Uterus (tissue), 4 donors: ENCODE data around the gene MINK1. TPM values are rescaled to one million over a fixed set of nuclear protein-coding genes. Genes with fewer than 3 reads are reported as not detected.

Experiments
- DNase-seq, 2 donors: peaks; one replicate each; pipeline ENCODE4 v3.0.0-alpha.2; 2019 to 2020
- H3K27ac ChIP-seq, 2 donors: fragments of 200-600 bp; sonication (generic); 1 replicate in 1 of 2; 2 replicates in 1 of 2; pipeline ENCODE4 v1.5.1; 2016 to 2018
- H3K27me3 ChIP-seq, 2 donors: fragments of 200-600 bp; sonication (generic); one replicate each; pipeline ENCODE4 v1.5.1; 2018 to 2019; ENCODE audit warnings: control low read depth in 1 of 2
- H3K36me3 ChIP-seq, 2 donors: fragments of 200-600 bp; sonication (generic); one replicate each; pipeline ENCODE4 v1.5.1; 2019; ENCODE audit warnings: control low read depth in 1 of 2
- H3K4me1 ChIP-seq, 2 donors: fragments of 200-600 bp; sonication (generic); one replicate each; pipeline ENCODE4 v1.5.1; 2018 to 2019; ENCODE audit warnings: control low read depth in 1 of 2
- H3K4me3 ChIP-seq, 2 donors: fragments of 200-600 bp; sonication (generic); 1 replicate in 1 of 2; 2 replicates in 1 of 2; pipeline ENCODE4 v1.5.1; 2018 to 2019; ENCODE audit warnings: mild to moderate bottlenecking in 1 of 2
- H3K9me3 ChIP-seq, 2 donors: fragments of 200-600 bp; sonication (generic); one replicate each; pipeline ENCODE4 v1.5.1; 2019; ENCODE audit warnings: control low read depth in 1 of 2
- POLR2A ChIP-seq, 2 donors: fragments of 450-650 bp; IDR thresholded peaks; one replicate each; pipeline ENCODE4 v1.6.1; 2016; ENCODE audit warnings: antibody characterized with exemption in 2 of 2, mild to moderate bottlenecking in 1 of 2, moderate library complexity in 1 of 2
- intact Hi-C: fragments of 100-400 bp; cut with DNase I; formaldehyde crosslinking; loops from one replicate; pipeline ENCODE4 v1.15.1; 2023; ENCODE audit warnings: low total_unique reads
- total RNA-seq, 4 donors: library from RNA; depleted of rRNA in 3 of 4; stranded (reverse); fragments of >200 nt in 3 of 4; gene quantifications; one replicate each; pipeline versions ENCODE4 v1.1.0 to v1.2.4, GENCODE V29; 2014 to 2023
- TF ChIP-seq, protein P1 (sequence below), 4 experiments: fragments of 200-600 bp in 2 of 4; fragments of 450-650 bp in 2 of 4; sonication (generic) in 2 of 4; IDR thresholded peaks; one replicate each; pipeline ENCODE4 v1.5.1; 2016 to 2019; ENCODE audit warnings: antibody characterized with exemption in 4 of 4, mild to moderate bottlenecking in 2 of 4, moderate library complexity in 1 of 4
- donor health status: DM: yes; HTN: yes; CAD: no.

Gene MINK1
- total RNA-seq, 4 donors from 2014 or later = 17.9 to 99.2 (median 27.9) TPM

DNA sequence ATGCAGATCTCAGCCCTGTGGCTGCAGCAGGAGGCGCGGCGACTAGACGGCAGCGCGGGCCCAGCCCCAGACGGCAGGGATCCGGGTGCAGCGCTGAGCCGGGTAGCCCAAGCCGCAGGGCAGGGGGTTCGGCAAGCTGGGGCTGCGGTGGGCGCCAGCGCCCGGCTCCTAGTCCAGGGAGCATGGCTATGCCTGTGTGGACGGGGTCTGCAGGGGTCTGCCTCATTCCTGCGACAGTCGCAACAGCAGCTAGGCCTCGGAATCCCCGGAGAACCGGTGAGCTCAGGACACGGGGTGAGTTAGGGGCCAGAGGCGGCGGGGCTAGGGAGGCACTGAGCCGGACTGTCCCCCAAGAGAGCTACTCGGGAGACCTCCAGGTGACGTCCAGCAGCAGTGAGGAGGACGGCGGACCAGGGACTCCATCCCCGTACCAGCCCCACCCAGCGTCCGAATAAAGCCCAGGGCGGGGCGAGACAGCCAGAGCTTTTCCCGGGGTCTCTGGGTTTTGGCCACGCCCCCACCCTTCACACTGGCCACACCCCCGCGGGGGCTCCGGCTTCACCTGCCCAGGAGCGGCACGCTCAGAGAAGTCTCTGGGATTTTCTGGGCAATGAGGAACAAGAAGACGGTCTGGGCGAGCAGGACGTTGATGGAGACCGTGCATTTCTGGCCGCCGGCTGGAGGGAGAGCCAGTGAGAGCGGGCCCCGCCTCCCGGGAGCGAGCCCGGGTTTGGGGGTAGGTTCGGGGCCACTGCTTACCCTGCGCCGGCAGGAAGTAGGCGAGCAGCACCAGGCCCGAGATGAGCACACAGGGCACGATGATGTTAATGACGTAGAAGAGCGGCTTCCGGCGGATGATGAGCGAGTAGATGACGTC, 67.3 kb downstream of the MINK1 start:
- no peaks in the 10 kb centered on the region for H3K4me1 ChIP-seq
- H3K27ac ChIP-seq = peak overlapping the region; percentile 32 to 49
- intact Hi-C loops = no loop called here
- no peaks in the 10 kb centered on the region for H3K36me3 ChIP-seq
- H3K4me3 ChIP-seq = peak overlapping the region in 1 of 2 donors; percentile 41
- no peaks in the 10 kb centered on the region for H3K9me3 ChIP-seq
- no peak for DNase-seq
- H3K27me3 ChIP-seq = peaks cover 0 to 4% of the 10 kb centered on the region in 2 donors
- TF ChIP-seq, protein P1, sequence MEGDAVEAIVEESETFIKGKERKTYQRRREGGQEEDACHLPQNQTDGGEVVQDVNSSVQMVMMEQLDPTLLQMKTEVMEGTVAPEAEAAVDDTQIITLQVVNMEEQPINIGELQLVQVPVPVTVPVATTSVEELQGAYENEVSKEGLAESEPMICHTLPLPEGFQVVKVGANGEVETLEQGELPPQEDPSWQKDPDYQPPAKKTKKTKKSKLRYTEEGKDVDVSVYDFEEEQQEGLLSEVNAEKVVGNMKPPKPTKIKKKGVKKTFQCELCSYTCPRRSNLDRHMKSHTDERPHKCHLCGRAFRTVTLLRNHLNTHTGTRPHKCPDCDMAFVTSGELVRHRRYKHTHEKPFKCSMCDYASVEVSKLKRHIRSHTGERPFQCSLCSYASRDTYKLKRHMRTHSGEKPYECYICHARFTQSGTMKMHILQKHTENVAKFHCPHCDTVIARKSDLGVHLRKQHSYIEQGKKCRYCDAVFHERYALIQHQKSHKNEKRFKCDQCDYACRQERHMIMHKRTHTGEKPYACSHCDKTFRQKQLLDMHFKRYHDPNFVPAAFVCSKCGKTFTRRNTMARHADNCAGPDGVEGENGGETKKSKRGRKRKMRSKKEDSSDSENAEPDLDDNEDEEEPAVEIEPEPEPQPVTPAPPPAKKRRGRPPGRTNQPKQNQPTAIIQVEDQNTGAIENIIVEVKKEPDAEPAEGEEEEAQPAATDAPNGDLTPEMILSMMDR (IDR thresholded peaks at IDR 0.05) = no peak
- TF ChIP-seq POLR2A (IDR thresholded peaks at IDR 0.05) = no peak

GRCh38 chr17:4901108-4901647, 68.0 kb downstream of the MINK1 start:
- intact Hi-C loops = no loop called here
- no peaks in the 10 kb centered on the region for H3K4me1 ChIP-seq
- H3K9me3 ChIP-seq = no peaks in the 10 kb centered on the region
- no peak overlapping the region for H3K4me3 ChIP-seq
- H3K36me3 ChIP-seq = no peaks in the 10 kb centered on the region
- no peak for DNase-seq
- TF ChIP-seq, protein P1 (IDR thresholded peaks at IDR 0.05) = no peak
- TF ChIP-seq POLR2A (IDR thresholded peaks at IDR 0.05) = no peak
- H3K27me3 ChIP-seq = peaks cover 0 to 4% of the 10 kb centered on the region in 2 donors
- H3K27ac ChIP-seq = no peak overlapping the region

GRCh38 chr17:4901648-4902344, 68.7 kb downstream of the MINK1 start:
- H3K27ac ChIP-seq = peak overlapping the region in 1 of 2 donors; percentile 1

DNA sequence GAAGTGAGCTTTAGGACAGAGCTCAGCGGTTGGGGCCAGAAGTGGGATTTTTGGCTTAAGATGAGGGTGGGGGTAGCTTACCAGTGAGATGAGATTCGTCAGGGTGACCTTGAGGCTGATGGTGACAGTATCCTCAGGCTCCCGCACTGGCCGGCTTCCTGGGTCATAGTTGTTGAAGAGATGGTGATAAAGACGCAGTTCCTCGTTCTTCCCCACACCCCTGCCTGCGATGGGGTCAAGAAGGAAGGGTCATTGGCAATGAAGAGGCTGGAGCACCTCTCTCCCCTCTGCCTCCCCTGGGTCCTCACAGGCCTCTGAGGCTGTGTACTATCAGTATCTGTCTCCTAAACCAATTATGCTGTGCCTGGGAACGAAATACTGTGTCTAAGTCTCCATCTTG, 69.4 kb downstream of the MINK1 start:
- peak overlapping the region in 1 of 2 donors; percentile 1 for H3K27ac ChIP-seq
- H3K36me3 ChIP-seq = no peaks in the 10 kb centered on the region
- H3K4me3 ChIP-seq = no peak overlapping the region
- H3K27me3 ChIP-seq = peaks cover 0 to 4% of the 10 kb centered on the region in 2 donors
- TF ChIP-seq, protein P1 (IDR thresholded peaks at IDR 0.05) = no peak
- TF ChIP-seq POLR2A (IDR thresholded peaks at IDR 0.05) = no peak
- intact Hi-C loops = no loop called here
- no peaks in the 10 kb centered on the region for H3K4me1 ChIP-seq
- DNase-seq = no peak
- H3K9me3 ChIP-seq = no peaks in the 10 kb centered on the region

More at GRCh38 chr17:4901648-4902344, 68.7 kb downstream of the MINK1 start:
- Histone ChIP-seq H3K9me3 (no peaks in the 10 kb centered on the region), H3K4me1 (no peaks in the 10 kb centered on the region), H3K27me3 (peaks cover 0 to 4% of the 10 kb centered on the region in 2 donors), H3K36me3 (no peaks in the 10 kb centered on the region), H3K4me3 (no peak overlapping the region)
- TF ChIP-seq POLR2A (IDR thresholded peaks at IDR 0.05) = no peak
- TF ChIP-seq, protein P1 (IDR thresholded peaks at IDR 0.05) = no peak
- no peak for DNase-seq
- intact Hi-C loops = no loop called here
